Mesothelial cell of epicardium (in vitro differentiated cells): ENCODE measurements around the gene DNAI1. TPM values are rescaled to one million over a fixed set of nuclear protein-coding genes. Genes with fewer than 3 reads are reported as not detected.
A peak's percentile ranks its signal among the peaks of the same experiment; 100 is the strongest.
"Not testable (repeated sequence)": the region's sequence is repeated elsewhere in the genome, so short reads cannot be mapped to it uniquely, and the experiment has no call there.

Source experiments
- DNase-seq, 2 experiments: peaks; one replicate each; pipeline ENCODE4 v3.0.0; 2021; ENCODE audit warnings: low spot score in 2 of 2; ENCODE audit not compliant: unreplicated experiment in 2 of 2
- H3K27ac Mint-ChIP-seq: 2 replicates; pipeline ENCODE4 v1.8.0; 2021; ENCODE audit warnings: mixed read lengths
- H3K27me3 Mint-ChIP-seq: 2 replicates; pipeline ENCODE4 v1.8.0; 2021; ENCODE audit warnings: low read depth, mixed read lengths
- H3K36me3 Mint-ChIP-seq: 2 replicates; pipeline ENCODE4 v1.8.0; 2021; ENCODE audit warnings: mixed read lengths
- H3K4me1 Mint-ChIP-seq: 2 replicates; pipeline ENCODE4 v1.8.0; 2021; ENCODE audit warnings: mixed read lengths
- H3K4me3 Mint-ChIP-seq: 2 replicates; pipeline ENCODE4 v1.8.0; 2021; ENCODE audit warnings: mild to moderate bottlenecking, moderate library complexity, mixed read lengths
- H3K9me3 Mint-ChIP-seq: 2 replicates; pipeline ENCODE4 v1.8.0; 2021; ENCODE audit warnings: mixed read lengths
- CTCF ChIP-seq: fragments of 200-600 bp; sonication (generic); IDR thresholded peaks from one replicate; pipeline ENCODE4 v1.5.0; 2021; ENCODE audit warnings: antibody characterized with exemption; ENCODE audit not compliant: unreplicated experiment
- total RNA-seq: library from RNA; stranded (reverse); gene quantifications from 3 replicates; pipeline ENCODE4 v1.2.1, GENCODE V29; 2021

The DNAI1 gene
- total RNA-seq, 1 donor from 2014 or later = not detected

GRCh38 chr9:34522091-34522887, 63.7 kb downstream of the DNAI1 start:
- peaks cover 66% of the 10 kb centered on the region for H3K27me3 Mint-ChIP-seq
- no peak for TF ChIP-seq CTCF
- H3K9me3 Mint-ChIP-seq = no peaks in the 10 kb centered on the region
- H3K4me3 Mint-ChIP-seq = peak overlapping the region; percentile 62
- H3K27ac Mint-ChIP-seq = no peak overlapping the region
- no peak for DNase-seq
- H3K36me3 Mint-ChIP-seq = no peaks in the 10 kb centered on the region
- H3K4me1 Mint-ChIP-seq = no peaks in the 10 kb centered on the region

GRCh38 chr9:34522971-34523797, 64.6 kb downstream of the DNAI1 start, which contains the start of gene ENHO:
TSS of gene ENHO (minus strand) at chr9:34522990. CDS start at chr9:34521695, 1,295 bp downstream.
- H3K4me3 Mint-ChIP-seq = peak within 1 kb of the TSS; percentile 62
- H3K36me3 Mint-ChIP-seq = no peaks in the 10 kb centered on the region
- H3K9me3 Mint-ChIP-seq = no peaks in the 10 kb centered on the region
- H3K27me3 Mint-ChIP-seq = peaks cover 64% of the 10 kb centered on the region
- H3K27ac Mint-ChIP-seq = no peak within 1 kb of the TSS
- no peak for TF ChIP-seq CTCF
- no peaks in the 10 kb centered on the region for H3K4me1 Mint-ChIP-seq
- DNase-seq = peak; percentile 84 to 99

DNA sequence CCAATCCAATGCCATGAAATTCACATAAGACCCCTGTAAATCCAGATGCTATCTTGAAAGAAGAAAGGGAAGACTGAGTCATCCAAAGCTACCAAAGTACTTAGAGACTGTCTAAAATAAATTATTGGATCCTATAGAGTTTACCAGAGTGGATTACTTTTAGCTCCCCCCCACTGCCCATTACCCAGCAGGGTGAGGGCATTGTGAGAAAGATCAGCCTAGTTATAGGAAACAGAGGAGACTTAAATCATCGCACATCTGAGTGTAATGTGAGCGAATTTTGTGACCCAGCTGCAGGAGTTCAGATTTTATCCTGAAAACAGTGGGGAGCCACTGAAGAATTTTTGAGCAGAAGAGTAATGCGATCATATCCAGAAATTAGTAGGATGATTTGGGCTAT, 65.7 kb downstream of the DNAI1 start:
- Mint-ChIP-seq H3K27me3 (peaks cover 67% of the 10 kb centered on the region), H3K9me3 (no peaks in the 10 kb centered on the region), H3K36me3 (no peaks in the 10 kb centered on the region), H3K4me1 (no peaks in the 10 kb centered on the region), H3K4me3 (no peak overlapping the region), H3K27ac (no peak overlapping the region)
- DNase-seq = no peak
- TF ChIP-seq CTCF = no peak

- TF ChIP-seq CTCF = no peak
- peaks cover 68% of the 10 kb centered on the region for H3K27me3 Mint-ChIP-seq
- no peaks in the 10 kb centered on the region for H3K36me3 Mint-ChIP-seq
- no peak for DNase-seq
- H3K4me3 Mint-ChIP-seq = no peak overlapping the region
- no peaks in the 10 kb centered on the region for H3K4me1 Mint-ChIP-seq
- H3K9me3 Mint-ChIP-seq = no peaks in the 10 kb centered on the region
- H3K27ac Mint-ChIP-seq = no peak overlapping the region
Observed at GRCh38 chr9:34526026-34526425, 67.4 kb downstream of the DNAI1 start.

GRCh38 chr9:34532041-34532440, 73.4 kb downstream of the DNAI1 start:
- not testable (repeated sequence) for H3K27ac Mint-ChIP-seq, H3K4me1 Mint-ChIP-seq, H3K4me3 Mint-ChIP-seq, H3K9me3 Mint-ChIP-seq, H3K36me3 Mint-ChIP-seq, DNase-seq
- H3K27me3 Mint-ChIP-seq = peaks cover 78% of the 10 kb centered on the region

DNA sequence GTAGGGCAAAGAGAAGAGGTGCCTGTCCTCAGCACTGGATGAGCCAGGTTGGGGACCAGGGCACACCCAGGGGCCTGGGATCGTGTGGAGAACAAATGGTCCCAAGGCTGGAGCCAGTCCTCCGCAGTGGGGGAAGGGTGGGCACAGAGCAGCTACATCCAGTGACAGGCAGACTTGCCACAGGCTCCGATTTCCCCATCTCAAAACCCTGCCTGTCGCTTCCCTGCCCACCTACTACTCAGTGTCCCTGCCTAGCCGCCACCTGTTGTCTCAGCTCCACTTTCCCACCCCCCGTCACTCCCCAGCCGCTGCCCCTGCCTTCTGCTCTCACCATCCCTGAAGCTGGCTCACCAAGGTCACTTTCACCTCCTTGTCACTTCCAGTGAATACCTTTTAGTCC, 78.1 kb downstream of the DNAI1 start:
- Mint-ChIP-seq H3K27me3 (peaks cover 58% of the 10 kb centered on the region), H3K4me3 (no peak overlapping the region), H3K36me3 (no peaks in the 10 kb centered on the region)

More for the DNA sequence above, 78.1 kb downstream of the DNAI1 start:
- Mint-ChIP-seq H3K4me1 (no peaks in the 10 kb centered on the region), H3K27ac (no peak overlapping the region), H3K9me3 (no peaks in the 10 kb centered on the region)
- no peak for DNase-seq
- TF ChIP-seq CTCF = no peak
